ENCODE results near the gene PRKAR1B.

Gene PRKAR1B

DNA sequence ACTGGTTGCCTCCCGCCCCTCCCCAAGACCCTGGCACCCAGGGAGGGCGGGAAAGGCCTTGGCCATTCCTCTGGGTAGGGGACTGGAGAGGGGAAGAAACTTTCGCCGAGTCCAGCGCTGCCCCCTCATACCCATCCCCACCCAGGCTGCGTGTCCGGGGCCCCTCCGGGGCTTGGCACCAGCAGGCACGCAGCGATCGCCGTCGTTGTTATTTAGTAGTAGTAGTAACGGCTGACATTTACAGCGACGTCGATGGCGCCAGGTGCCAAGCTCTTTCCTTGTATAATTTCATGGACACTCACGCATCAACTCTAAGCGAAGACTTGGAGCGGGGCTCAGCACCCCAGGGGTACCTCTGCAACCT is 204.1 kb downstream of the PRKAR1B start:
- TF ChIP-seq ZNF184 (tag by site-specific recombination; IDR thresholded peaks at IDR 0.05) (no peak), OVOL3 (tag by site-specific recombination; IDR thresholded peaks at IDR 0.05) (0 out of 2 replicates have a peak, but pooled peaks have one; percentile 1), GLIS1 (tag by site-specific recombination; IDR thresholded peaks at IDR 0.05) (peak; percentile 35; the same call in 1 of the 2 replicates)
- Histone ChIP-seq H3K4me1 (ENCODE audit: control insufficient read depth, insufficient read depth, low read length) (peaks cover 6% of the 10 kb centered on the region; the same call in 1 of the 2 replicates), H3K9me3 (ENCODE audit: control insufficient read depth, insufficient read depth, low read depth, low read length) (no peaks in the 10 kb centered on the region), H3K36me3 (ENCODE audit: control insufficient read depth in 2 of 2, insufficient read depth in 1 of 2, low read length in 2 of 2) (no peaks in the 10 kb centered on the region), H3K4me3 (ENCODE audit: low read depth, low read length) (no peak overlapping the region), H3K27ac (ENCODE audit: extremely low read depth, low read depth, low read length) (no peak overlapping the region)
- ChIA-PET CTCF (interaction anchor here (0.7 kb wide), 2 partner anchors 137 to 360 kb away, joined by 3 read pairs; no protein-coding TSS in a partner anchor), POLR2A (interaction anchor here (1.0 kb wide), 1 partner anchor 15 kb away, joined by 4 read pairs; no protein-coding TSS in a partner anchor)

DNA sequence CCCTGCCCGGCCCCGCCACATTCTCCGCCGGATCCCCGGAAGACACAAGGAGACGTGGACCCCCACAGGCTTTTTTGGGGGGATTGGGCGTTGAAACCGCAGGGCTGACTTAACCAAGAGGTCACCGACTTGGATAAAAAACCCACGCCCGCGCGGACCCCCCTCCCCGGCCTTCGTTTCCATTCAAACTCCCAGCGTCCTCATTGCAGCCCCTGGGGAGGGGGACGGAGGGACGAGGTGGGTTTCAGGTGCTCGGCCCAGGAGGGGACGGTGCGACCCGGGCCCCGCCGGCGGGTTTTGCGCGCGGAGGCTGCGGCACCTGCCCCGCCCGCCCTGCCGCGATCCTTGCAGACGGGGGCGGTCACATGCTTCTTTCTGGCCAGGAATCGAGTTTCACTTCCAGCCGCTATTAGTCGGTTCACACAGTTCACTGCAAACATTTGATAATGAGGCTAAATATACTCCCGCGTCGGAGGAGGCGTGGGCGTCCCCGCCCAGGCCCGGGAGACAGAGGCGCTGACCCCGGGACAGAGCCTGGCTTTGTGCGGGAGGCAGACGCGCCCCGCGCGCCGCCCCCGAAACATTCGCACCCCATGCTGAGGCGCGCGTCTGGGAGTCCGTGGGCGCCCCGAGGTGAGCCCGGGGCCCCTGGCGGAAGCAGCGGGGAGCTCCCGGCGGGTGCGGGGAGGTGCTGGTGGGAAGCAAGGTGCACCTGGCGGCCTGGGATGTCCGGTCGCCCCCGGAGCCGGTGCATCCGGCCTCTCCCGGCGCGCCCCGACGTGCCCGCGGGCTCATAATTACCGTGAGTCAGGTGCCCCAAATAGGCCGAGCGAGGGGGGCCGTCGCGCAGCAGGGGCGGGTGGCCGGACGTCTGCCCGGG is 204.8 kb downstream of the PRKAR1B start:
- Histone ChIP-seq H3K4me1 (ENCODE audit: control insufficient read depth, insufficient read depth, low read length) (peaks cover 6% of the 10 kb centered on the region; the same call in 1 of the 2 replicates), H3K36me3 (ENCODE audit: control insufficient read depth in 2 of 2, insufficient read depth in 1 of 2, low read length in 2 of 2) (no peaks in the 10 kb centered on the region), H3K9me3 (ENCODE audit: control insufficient read depth, insufficient read depth, low read depth, low read length) (no peaks in the 10 kb centered on the region), H3K27ac (ENCODE audit: extremely low read depth, low read depth, low read length) (no peak overlapping the region; the same call in 1 of the 2 replicates), H3K4me3 (ENCODE audit: low read depth, low read length) (peak overlapping the region; percentile 20)
- POLR2A ChIA-PET, result interaction anchor here (1.0 kb wide), 1 partner anchor 16 kb away, joined by 4 read pairs; no protein-coding TSS in a partner anchor
- CTCF ChIA-PET, result no interaction called here
- TF ChIP-seq ZNF146 (tag by site-specific recombination; IDR thresholded peaks at IDR 0.05) (no peak), ZFP41 (tag by site-specific recombination; IDR thresholded peaks at IDR 0.05; ENCODE audit: borderline replicate concordance) (no peak), ZNF843 (tag by site-specific recombination; IDR thresholded peaks at IDR 0.05) (peak; percentile 37; the same call in 1 of the 2 replicates), ZNF157 (tag by site-specific recombination; IDR thresholded peaks at IDR 0.05) (no peak), EGR2 (tag by site-specific recombination; IDR thresholded peaks at IDR 0.05; ENCODE audit: low read depth) (peak; percentile 95), GLIS1 (tag by site-specific recombination; IDR thresholded peaks at IDR 0.05) (peak; percentile 94), ZNF548 (tag by site-specific recombination; IDR thresholded peaks at IDR 0.05) (no peak), ZNF37A (tag by site-specific recombination; IDR thresholded peaks at IDR 0.05) (no peak), ZNF391 (tag by site-specific recombination; IDR thresholded peaks at IDR 0.05; ENCODE audit: borderline replicate concordance, low read depth) (no peak), ZBTB17 (tag by site-specific recombination; IDR thresholded peaks at IDR 0.05) (peak; percentile 26; the same call in 1 of the 2 replicates), ZNF2 (tag by site-specific recombination; IDR thresholded peaks at IDR 0.05) (no peak), ZBTB1 (tag by site-specific recombination; IDR thresholded peaks at IDR 0.05) (no peak), SP3 (tag by site-specific recombination; IDR thresholded peaks at IDR 0.05) (peak; percentile 23; the same call in 1 of the 2 replicates), ZBTB21 (tag by site-specific recombination; IDR thresholded peaks at IDR 0.05) (no peak)
- TF ChIP-seq, protein P1, sequence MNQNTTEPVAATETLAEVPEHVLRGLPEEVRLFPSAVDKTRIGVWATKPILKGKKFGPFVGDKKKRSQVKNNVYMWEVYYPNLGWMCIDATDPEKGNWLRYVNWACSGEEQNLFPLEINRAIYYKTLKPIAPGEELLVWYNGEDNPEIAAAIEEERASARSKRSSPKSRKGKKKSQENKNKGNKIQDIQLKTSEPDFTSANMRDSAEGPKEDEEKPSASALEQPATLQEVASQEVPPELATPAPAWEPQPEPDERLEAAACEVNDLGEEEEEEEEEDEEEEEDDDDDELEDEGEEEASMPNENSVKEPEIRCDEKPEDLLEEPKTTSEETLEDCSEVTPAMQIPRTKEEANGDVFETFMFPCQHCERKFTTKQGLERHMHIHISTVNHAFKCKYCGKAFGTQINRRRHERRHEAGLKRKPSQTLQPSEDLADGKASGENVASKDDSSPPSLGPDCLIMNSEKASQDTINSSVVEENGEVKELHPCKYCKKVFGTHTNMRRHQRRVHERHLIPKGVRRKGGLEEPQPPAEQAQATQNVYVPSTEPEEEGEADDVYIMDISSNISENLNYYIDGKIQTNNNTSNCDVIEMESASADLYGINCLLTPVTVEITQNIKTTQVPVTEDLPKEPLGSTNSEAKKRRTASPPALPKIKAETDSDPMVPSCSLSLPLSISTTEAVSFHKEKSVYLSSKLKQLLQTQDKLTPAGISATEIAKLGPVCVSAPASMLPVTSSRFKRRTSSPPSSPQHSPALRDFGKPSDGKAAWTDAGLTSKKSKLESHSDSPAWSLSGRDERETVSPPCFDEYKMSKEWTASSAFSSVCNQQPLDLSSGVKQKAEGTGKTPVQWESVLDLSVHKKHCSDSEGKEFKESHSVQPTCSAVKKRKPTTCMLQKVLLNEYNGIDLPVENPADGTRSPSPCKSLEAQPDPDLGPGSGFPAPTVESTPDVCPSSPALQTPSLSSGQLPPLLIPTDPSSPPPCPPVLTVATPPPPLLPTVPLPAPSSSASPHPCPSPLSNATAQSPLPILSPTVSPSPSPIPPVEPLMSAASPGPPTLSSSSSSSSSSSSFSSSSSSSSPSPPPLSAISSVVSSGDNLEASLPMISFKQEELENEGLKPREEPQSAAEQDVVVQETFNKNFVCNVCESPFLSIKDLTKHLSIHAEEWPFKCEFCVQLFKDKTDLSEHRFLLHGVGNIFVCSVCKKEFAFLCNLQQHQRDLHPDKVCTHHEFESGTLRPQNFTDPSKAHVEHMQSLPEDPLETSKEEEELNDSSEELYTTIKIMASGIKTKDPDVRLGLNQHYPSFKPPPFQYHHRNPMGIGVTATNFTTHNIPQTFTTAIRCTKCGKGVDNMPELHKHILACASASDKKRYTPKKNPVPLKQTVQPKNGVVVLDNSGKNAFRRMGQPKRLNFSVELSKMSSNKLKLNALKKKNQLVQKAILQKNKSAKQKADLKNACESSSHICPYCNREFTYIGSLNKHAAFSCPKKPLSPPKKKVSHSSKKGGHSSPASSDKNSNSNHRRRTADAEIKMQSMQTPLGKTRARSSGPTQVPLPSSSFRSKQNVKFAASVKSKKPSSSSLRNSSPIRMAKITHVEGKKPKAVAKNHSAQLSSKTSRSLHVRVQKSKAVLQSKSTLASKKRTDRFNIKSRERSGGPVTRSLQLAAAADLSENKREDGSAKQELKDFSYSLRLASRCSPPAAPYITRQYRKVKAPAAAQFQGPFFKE (tag by site-specific recombination; IDR thresholded peaks at IDR 0.05; ENCODE audit: borderline replicate concordance), result no peak
- TF ChIP-seq, protein P2, sequence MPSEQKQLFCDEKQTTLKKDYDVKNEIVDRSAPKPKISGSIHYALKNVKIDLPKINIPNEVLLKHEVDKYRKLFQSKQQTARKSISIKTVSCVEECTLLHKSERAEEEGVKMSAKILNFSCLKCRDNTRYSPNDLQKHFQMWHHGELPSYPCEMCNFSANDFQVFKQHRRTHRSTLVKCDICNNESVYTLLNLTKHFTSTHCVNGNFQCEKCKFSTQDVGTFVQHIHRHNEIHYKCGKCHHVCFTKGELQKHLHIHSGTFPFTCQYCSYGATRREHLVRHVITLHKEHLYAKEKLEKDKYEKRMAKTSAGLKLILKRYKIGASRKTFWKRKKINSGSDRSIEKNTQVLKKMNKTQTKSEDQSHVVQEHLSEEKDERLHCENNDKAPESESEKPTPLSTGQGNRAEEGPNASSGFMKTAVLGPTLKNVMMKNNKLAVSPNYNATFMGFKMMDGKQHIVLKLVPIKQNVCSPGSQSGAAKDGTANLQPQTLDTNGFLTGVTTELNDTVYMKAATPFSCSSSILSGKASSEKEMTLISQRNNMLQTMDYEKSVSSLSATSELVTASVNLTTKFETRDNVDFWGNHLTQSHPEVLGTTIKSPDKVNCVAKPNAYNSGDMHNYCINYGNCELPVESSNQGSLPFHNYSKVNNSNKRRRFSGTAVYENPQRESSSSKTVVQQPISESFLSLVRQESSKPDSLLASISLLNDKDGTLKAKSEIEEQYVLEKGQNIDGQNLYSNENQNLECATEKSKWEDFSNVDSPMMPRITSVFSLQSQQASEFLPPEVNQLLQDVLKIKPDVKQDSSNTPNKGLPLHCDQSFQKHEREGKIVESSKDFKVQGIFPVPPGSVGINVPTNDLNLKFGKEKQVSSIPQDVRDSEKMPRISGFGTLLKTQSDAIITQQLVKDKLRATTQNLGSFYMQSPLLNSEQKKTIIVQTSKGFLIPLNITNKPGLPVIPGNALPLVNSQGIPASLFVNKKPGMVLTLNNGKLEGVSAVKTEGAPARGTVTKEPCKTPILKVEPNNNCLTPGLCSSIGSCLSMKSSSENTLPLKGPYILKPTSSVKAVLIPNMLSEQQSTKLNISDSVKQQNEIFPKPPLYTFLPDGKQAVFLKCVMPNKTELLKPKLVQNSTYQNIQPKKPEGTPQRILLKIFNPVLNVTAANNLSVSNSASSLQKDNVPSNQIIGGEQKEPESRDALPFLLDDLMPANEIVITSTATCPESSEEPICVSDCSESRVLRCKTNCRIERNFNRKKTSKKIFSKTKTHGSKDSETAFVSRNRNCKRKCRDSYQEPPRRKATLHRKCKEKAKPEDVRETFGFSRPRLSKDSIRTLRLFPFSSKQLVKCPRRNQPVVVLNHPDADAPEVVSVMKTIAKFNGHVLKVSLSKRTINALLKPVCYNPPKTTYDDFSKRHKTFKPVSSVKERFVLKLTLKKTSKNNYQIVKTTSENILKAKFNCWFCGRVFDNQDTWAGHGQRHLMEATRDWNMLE (tag by site-specific recombination; conservative IDR thresholded peaks at IDR 0.05; ENCODE audit: low read depth), result no peak
- TF ChIP-seq, protein P3, sequence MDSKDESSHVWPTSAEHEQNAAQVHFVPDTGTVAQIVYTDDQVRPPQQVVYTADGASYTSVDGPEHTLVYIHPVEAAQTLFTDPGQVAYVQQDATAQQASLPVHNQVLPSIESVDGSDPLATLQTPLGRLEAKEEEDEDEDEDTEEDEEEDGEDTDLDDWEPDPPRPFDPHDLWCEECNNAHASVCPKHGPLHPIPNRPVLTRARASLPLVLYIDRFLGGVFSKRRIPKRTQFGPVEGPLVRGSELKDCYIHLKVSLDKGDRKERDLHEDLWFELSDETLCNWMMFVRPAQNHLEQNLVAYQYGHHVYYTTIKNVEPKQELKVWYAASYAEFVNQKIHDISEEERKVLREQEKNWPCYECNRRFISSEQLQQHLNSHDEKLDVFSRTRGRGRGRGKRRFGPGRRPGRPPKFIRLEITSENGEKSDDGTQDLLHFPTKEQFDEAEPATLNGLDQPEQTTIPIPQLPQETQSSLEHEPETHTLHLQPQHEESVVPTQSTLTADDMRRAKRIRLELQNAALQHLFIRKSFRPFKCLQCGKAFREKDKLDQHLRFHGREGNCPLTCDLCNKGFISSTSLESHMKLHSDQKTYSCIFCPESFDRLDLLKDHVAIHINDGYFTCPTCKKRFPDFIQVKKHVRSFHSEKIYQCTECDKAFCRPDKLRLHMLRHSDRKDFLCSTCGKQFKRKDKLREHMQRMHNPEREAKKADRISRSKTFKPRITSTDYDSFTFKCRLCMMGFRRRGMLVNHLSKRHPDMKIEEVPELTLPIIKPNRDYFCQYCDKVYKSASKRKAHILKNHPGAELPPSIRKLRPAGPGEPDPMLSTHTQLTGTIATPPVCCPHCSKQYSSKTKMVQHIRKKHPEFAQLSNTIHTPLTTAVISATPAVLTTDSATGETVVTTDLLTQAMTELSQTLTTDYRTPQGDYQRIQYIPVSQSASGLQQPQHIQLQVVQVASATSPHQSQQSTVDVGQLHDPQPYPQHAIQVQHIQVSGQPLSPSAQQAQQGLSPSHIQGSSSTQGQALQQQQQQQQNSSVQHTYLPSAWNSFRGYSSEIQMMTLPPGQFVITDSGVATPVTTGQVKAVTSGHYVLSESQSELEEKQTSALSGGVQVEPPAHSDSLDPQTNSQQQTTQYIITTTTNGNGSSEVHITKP (tag by site-specific recombination; IDR thresholded peaks at IDR 0.05), result no peak
